HG02885 (cell line): ENCODE results near the gene SGCE.
"Not testable (repeated sequence)": the region's sequence is repeated elsewhere in the genome, so short reads cannot be mapped to it uniquely, and the experiment has no call there.

ENCODE experiments used
- ATAC-seq: cut with Tn5 transposase; IDR thresholded peaks from one replicate; pipeline ENCODE4 v1.9.1; 2021; ENCODE audit warnings: mild to moderate bottlenecking; ENCODE audit not compliant: unreplicated experiment, poor library complexity

The SGCE gene

GRCh38 chr7:94655848-94656657 lies at the start of gene SGCE:
TSS of gene SGCE (minus strand) at chr7:94656133. CDS start at chr7:94656098, 35 bp downstream.
- ATAC-seq = peak; percentile 8

- not testable (repeated sequence) for ATAC-seq
Observed at GRCh38 chr7:94705155-94706021, 49.5 kb upstream of the SGCE start.

- ATAC-seq = no peak
Observed at GRCh38 chr7:94701555-94701973, 45.6 kb upstream of the SGCE start.

GRCh38 chr7:94700926-94701554 lies 45.1 kb upstream of the SGCE start:
- ATAC-seq = no peak

GRCh38 chr7:94698275-94698674 lies 42.3 kb upstream of the SGCE start:
- ATAC-seq = no peak

- no peak for ATAC-seq
Observed at GRCh38 chr7:94697035-94697974, 41.4 kb upstream of the SGCE start.

GRCh38 chr7:94687810-94688209 lies 31.9 kb upstream of the SGCE start:
- no peak for ATAC-seq

GRCh38 chr7:94687076-94687475 lies 31.1 kb upstream of the SGCE start:
- ATAC-seq = no peak

GRCh38 chr7:94683066-94683465 lies 27.1 kb upstream of the SGCE start:
- no peak for ATAC-seq

GRCh38 chr7:94679358-94679757 lies 23.4 kb upstream of the SGCE start:
- no peak for ATAC-seq

GRCh38 chr7:94676431-94676830 lies 20.5 kb upstream of the SGCE start:
- no peak for ATAC-seq

- no peak for ATAC-seq
Observed at GRCh38 chr7:94675356-94675755, 19.4 kb upstream of the SGCE start.

- no peak for ATAC-seq
Observed at GRCh38 chr7:94671444-94672235, 15.7 kb upstream of the SGCE start.

GRCh38 chr7:94669773-94670495 lies 14.0 kb upstream of the SGCE start:
- no peak for ATAC-seq

- peak; percentile 81 for ATAC-seq
Observed at GRCh38 chr7:94666879-94667587, 11.1 kb upstream of the SGCE start.

- ATAC-seq = no peak
Observed at GRCh38 chr7:94665426-94665825, 9.5 kb upstream of the SGCE start.

- no peak for ATAC-seq
Observed at GRCh38 chr7:94664023-94664422, 8.1 kb upstream of the SGCE start.

- no peak for ATAC-seq
Observed at GRCh38 chr7:94662548-94662947, 6.6 kb upstream of the SGCE start.
